GM21423 (cell line): ENCODE data around the gene SMIM23.

Experiments used
- ATAC-seq: cut with Tn5 transposase; IDR thresholded peaks from one replicate; pipeline ENCODE4 v1.9.1; 2021; ENCODE audit warnings: mild to moderate bottlenecking, moderate library complexity; ENCODE audit not compliant: unreplicated experiment

The SMIM23 gene

DNA sequence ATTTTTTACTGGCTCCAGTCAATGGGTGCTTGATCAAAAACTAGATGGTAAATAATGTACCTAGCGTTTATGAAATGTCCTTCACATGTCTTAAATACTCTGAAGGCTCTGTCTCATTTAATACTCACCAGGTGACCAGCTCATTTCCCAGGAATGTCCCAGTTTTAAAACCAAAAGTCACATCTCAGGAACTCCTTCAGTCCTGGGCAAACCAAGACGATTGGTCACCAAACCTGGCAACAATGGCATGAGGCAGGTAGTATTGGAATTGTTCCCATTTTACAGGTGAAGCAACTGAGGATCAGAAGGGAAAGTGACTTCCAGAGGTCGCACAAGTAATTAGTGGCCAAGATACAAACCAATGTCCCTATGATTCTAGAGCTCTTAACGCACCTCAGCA, 27.7 kb downstream of the SMIM23 start:
- ATAC-seq = no peak

DNA sequence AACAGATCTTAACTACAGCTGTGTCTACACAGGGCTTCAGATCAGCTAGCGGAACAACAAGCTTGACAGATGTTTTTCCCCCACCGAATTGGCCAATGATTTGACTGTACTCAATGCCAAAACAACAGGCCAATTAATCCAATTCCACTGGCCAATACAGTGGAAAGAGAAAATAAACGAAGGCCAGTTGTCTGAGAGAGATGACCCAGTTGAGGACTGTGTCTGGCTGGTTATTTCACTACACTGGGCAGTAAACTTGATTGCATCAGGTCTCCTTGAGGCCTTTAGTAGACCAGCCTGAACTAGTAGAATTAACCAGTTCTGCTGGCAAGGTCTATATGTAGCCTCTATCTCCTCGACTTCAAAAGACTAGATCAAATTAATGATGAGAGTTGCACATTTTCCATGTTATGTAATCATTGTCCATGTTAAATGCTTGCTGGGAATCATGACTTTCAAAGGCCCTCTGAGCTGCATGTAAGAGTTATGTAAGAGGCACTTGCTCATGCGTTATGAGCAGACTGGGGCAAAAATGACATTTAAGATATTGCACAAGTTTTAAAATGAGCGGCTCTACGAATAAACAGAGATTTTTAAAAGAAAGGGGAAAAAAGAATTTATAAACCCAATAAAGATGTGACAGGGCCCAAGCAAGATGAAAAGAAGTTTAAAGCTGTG, 28.3 kb downstream of the SMIM23 start:
- ATAC-seq = no peak

DNA sequence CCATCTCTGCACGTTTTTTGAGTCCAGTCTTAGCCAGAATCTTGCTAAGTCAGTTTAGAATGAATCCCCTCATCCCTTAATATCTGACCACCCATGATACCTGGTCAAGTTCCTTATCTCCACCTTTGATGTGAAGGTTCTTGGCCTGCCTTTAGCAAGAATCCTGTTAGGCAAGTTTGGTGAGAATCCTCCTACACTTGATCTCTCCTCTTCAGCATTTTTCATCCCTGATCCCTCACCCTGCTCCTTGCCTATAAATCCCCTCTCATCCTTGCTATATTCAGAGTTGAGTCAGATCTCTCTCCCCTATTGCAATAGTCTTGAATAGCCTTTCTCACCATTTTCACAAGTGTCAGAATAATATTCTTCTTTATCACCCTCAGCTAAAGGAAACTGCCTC, 31.0 kb downstream of the SMIM23 start:
- no peak for ATAC-seq

DNA sequence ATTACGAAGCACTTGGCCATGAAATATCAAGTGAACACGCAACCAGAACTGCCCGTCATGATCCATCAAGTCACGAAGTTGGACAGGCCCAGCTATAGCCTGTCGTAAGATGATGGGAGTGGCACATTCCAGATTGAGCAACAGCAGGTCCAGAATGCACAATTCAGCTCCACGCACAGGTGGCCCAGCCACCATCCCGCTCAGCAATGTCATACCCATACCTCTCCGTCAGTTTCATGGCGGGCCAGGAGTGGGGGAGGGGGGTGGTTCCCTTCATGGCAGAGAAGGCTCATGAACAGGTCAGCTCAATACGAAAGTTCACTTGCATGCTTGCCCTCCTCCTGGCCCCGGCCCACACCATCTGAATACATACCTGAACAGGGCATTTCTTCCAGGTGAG, 34.9 kb downstream of the SMIM23 start:
- no peak for ATAC-seq

DNA sequence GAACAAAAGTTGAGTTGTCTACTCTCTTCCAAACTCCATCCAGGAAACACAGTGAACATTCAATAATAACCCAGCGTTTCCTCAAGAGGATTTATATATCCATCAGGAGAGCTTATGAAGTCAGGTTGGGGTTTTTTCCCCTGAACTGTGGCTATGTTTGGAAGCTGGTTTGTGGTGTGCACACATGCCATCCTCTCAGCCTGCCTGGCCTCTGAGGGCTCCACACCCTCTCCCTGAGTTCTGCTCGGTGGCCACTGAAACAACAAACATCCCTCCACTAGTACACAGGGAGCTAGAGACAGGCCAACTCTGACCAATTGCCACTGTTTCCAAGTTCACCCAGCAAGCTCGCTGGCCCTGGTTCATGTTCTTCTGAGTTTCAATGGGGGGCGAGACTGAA, 35.7 kb downstream of the SMIM23 start:
- no peak for ATAC-seq

DNA sequence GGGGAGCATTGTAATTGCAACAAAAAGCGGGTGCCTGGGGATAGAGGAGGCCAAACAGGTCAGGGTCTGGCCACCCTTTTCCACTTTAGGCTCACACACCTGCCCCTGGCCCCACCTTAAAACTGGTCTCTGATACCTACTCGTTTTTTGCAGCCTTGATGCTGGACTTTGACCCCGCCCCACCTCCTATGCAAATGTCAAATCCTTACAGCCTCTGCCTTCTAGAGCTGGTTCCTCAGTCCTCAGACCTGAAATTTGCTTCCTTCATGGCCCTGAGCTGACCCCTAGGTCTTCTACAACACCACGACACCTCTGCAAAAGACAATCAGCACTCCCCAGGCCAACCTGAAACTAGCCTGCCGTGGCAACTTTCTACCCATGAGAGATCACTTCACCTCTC, 37.7 kb downstream of the SMIM23 start:
- no peak for ATAC-seq

DNA sequence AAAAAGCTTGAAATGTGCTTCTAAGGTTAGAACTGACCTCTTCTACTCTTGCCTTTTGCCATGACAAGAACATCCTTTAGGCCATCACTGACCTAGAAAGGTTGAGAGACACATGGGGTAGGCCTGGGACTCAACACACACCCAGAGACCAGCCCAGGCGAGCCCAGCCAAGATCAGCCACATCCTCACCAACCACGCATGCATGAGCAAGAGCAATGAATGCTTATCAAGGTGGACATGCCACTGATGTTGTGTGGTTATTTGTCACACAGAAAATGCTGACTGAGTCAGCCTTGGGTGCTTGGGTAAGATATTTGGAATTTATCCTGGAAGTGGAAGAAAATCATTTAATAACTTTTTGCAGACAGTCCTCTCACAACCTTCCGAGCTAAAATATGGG, 39.4 kb downstream of the SMIM23 start:
- no peak for ATAC-seq

DNA sequence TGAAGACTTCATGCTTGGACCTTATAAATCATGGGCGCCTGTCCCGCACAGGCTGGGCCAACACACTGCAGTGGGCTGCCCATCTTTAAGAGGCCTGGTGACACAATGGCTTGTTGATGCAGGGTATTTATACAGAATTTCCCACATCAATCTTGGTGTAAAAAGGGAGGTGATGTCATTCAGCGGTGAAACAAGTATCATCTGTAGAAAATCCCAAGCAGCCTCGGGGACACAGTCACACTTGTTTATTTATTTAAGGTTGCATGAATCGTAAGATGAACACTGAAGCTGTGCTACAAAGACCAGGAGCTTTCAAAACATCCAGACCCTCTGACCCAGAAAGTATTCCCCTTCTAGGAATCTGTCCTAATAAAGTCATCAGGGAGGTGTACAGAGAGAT, 40.5 kb downstream of the SMIM23 start:
- no peak for ATAC-seq

DNA sequence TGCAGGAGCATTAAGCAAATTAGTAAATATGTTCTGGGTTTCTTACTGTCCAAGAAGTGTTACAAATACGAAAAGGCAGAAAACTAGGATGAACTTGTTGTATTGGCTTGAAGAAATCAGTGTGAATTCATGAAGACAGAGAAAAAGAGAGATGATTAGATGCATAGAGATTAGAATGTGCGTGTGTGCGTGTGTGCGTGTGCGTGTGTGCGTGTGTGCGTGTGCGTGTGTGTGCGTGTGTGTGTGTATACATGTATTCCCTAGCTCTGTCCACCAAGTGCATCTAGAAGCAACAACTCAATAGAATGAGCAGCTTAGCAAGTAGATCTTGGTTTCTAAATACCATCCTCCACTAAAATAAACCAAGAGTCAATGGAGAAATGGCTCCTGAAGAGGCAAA, 41.5 kb downstream of the SMIM23 start:
- no peak for ATAC-seq

DNA sequence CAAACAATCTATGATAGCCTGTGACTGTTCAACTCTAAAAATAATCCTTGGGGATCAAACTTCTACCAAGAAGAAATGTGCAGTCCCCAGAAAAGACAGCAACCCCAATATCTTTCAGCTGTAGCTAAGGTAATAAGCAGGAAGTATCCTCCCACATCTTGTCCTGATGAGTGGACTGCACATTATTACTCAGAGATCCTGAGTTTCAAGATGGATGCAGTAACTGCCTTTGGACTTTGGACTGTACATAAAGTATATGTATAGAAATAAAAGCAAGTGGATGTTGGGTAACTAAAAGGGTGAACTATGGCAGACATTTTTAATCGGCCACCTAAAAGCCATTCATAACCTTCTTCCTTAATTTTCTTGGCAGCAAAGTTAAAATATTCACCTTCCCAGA, 45.1 kb downstream of the SMIM23 start:
- ATAC-seq = no peak

DNA sequence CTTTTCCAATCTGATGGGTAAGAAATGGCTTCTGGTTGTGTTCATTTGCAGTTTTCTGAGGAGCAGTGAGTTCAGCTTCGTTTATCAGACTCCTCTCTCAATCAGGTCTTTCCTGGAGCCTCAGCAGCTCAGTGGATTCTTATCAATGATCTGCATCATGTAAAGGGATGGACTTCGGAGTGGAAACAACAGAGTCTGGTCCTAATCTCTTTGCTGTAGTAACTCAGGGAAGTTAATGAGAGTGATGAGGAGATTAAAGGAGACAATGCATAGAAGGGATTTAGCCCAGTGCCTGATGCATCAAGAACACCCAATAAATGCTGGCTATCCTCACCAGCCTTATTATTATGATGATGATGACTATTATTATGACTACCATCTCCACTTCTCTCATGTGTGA, 47.2 kb downstream of the SMIM23 start:
- no peak for ATAC-seq

DNA sequence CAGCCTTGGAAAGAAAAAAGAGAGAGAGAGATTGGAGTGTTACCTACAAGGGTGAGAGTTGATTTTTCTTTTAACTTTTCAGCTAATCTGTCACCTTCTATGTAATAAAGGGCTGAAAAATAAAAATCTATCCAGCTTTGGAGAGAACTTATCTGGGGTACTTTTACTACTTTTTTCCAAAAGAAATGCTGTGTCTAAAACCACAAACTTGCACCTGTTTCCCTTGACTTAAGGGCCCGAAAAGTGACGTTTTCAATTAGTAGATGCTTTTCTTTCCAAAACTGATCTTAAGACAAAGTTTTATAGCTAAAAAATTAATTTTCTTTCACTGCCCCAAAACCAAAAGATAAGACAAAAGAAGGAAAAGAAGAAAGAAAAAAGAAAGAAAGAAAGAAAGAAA, 48.8 kb downstream of the SMIM23 start:
- no peak for ATAC-seq

DNA sequence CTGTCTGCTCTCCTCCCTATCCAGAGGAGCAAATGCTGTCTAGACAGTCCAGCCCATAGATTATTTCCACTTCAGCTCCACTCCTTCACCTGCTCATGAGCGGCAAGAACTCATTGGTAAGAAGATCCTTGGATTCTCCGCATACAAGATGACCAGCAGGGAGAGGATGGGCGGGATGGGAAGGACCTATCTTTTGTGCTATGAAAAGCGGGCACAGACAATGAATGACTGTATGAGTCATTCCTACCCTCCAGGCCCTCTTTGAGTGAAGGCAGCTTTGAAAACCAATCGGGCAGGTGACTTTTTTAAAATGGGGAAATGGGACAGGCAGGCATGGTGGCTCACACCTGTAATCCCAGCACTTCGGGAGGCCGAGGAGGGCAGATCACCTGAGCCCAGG, 49.4 kb downstream of the SMIM23 start:
- ATAC-seq = no peak

DNA sequence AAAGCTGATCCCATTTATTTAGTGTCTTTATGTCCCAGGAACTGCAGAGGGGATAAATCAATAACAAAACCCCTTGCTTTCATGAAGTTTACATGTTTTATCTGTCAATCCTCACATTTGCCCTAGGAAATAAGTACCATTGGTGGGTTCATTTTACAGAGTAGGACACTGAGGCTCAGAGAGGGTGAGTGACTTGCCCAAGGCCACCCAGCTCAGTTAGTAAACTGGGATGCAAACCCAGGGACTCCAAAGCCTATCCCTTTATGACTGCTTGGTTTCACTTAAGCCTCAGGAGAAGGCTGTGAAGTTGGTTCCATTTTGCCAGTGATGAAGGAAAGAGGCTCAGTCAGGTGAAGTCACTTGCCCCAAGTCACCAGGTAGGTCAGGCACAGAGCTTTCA, 51.9 kb downstream of the SMIM23 start:
- ATAC-seq = no peak

DNA sequence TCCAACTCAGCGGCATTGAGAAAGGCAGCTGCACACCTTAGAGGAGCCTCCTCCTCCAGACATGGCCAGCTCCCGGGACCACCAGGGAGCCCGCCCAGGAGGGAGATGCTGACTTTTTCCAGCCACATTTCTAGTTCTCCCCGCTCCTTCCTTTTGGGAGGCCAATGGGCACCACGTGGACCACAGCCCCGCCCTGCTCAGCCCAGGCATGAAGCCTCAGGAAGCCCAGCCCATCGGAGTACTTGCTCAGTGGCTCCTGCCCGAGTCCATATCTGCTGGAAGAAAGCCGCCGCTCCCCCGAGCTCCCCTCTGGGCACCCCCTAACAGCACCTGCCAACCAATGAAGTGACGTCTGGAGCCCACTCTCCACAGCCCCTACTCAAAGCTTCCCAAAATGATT, 52.4 kb downstream of the SMIM23 start:
- ATAC-seq = no peak

DNA sequence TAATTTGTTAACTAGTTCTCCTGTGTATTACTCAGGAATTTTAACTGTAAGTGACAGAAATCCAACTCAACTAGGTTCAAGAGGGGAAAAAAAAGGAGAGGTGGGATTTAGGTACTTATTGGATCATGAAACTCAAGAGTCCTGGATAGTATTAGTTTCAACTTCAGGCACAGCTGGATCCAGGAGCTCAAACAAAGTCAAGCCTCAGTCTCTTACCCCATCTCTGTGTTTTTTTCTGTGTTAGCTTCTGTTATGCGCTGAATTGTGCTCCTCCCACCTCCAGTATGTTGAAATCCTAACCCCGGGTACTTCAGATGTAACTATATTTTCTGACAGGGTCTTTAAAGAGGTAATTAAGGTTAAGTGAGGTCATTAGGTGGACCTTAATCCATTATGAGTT, 53.5 kb downstream of the SMIM23 start:
- no peak for ATAC-seq

DNA sequence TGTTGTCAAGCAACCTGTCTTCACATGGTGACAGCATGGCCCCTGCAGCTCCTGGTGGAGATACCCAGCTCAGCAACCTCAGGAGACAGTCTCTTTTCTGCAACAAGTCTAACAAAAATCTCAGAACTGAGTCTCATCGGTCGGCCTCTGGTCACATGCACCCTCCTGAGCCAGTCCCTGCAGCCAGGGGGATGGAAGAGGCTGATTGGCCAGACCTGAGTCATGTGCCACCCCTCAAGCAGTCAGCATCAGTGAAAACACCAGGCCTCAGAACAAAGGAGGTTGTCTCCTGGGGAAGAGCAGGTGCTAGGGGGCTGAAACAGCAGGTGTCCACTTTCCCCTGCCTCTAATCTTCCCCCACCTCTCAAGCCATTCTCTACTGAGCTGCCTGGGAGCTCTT, 54.4 kb downstream of the SMIM23 start:
- no peak for ATAC-seq
